ENCODE results near the gene RAB20.
A peak's percentile ranks its signal among the peaks of the same experiment; 100 is the strongest.

The RAB20 gene

GRCh38 chr13:110568612-110569011, 7.1 kb upstream of the RAB20 start:
- Histone ChIP-seq H3K4me3 (no peak overlapping the region), H3K36me3 (replicated peaks) (no peaks in the 10 kb centered on the region), H3K9me3 (no peaks in the 10 kb centered on the region; the same call in 1 of the 2 replicates), H3K27me3 (ENCODE audit: low read depth) (peaks cover 10% of the 10 kb centered on the region), H3K4me1 (no peaks in the 10 kb centered on the region; the same call in 1 of the 2 replicates)
- no peak for DNase-seq (ENCODE audit: low spot score in 2 of 2)
- in situ Hi-C loops (cut with MboI; ENCODE audit: low sequenced_read_pairs): no loop called here

DNA sequence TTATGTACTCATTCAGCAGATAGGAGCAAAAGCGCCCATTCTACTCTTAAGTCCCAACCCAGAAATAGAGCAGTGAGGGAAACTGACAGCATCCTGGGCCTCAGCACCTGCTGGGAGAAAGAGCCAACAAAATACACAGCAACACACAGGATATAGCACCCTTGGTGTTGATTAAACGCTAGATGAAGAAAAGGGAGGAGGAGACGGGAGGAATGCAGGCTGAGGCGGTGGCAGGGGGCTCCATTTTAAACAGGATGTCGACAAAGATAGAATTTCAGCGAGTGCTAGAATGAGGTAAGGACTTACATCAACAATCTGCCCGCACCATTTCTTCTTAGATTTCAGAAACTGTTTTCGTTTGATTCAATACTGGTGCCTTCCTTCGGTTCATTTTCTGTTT, 4.6 kb upstream of the RAB20 start:
- Histone ChIP-seq H3K4me3 (no peak overlapping the region), H3K36me3 (replicated peaks) (no peaks in the 10 kb centered on the region), H3K4me1 (peaks cover 5% of the 10 kb centered on the region; the same call in 1 of the 2 replicates), H3K9me3 (no peaks in the 10 kb centered on the region; the same call in 1 of the 2 replicates), H3K27me3 (ENCODE audit: low read depth) (no peaks in the 10 kb centered on the region)
- DNase-seq (ENCODE audit: low spot score in 2 of 2): no peak
- in situ Hi-C loops (cut with MboI; ENCODE audit: low sequenced_read_pairs): no loop called here

GRCh38 chr13:110565296-110565695, 3.8 kb upstream of the RAB20 start:
- Histone ChIP-seq H3K4me3 (no peak overlapping the region), H3K9me3 (no peaks in the 10 kb centered on the region; the same call in 1 of the 2 replicates), H3K4me1 (peaks cover 5% of the 10 kb centered on the region; the same call in 1 of the 2 replicates), H3K27me3 (ENCODE audit: low read depth) (no peaks in the 10 kb centered on the region), H3K36me3 (replicated peaks) (no peaks in the 10 kb centered on the region)
- in situ Hi-C loops (cut with MboI; ENCODE audit: low sequenced_read_pairs): no loop called here
- DNase-seq (ENCODE audit: low spot score in 2 of 2): no peak

DNA sequence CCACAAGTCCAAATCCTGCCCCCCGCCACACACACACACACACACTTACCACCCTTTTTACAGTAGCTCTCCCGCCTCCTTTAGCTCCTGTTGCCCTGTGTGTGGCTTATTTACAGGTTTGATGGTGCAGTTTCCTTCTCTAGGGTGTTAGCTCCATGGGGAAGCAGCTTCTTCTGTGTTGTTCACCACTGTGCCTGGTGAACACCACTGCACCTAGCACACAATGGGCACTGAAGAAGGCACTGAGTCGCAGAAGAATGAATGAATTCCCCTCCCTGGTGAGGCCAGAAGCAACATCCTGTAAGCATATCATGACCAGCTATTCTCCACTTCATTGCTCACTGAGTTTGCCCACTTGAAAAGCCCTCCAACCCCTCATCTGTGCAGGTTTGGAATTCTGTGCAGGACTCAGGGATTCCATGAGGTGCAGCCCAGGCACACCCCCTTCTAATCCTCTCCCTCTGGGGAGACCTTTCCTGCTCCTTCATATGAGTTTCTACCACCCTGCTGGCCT, 3.0 kb upstream of the RAB20 start:
- in situ Hi-C loops (cut with MboI; ENCODE audit: low sequenced_read_pairs): no loop called here
- H3K4me3 ChIP-seq: no peak overlapping the region
- H3K27me3 ChIP-seq (ENCODE audit: low read depth): no peaks in the 10 kb centered on the region
- H3K4me1 ChIP-seq: peaks cover 5% of the 10 kb centered on the region; the same call in 1 of the 2 replicates
- no peak for DNase-seq (ENCODE audit: low spot score in 2 of 2)
- H3K9me3 ChIP-seq: no peaks in the 10 kb centered on the region; the same call in 1 of the 2 replicates
- no peaks in the 10 kb centered on the region for H3K36me3 ChIP-seq (replicated peaks)

DNA sequence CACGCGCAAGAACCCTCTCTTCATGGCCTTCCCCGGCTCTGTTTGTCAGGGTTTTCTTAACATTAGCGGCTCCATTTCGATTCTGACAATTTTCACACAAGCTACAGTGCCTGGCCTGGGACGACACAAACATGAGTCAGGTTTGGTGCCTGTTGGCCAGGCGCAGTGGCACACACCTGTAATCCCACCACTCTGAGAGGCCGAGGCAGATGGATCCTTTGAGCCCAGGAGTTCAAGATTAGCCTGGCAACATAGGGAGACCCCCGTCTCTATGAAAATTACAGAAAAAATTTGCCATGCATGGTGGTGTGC, 1.9 kb upstream of the RAB20 start:
- Histone ChIP-seq H3K4me1 (peaks cover 5% of the 10 kb centered on the region; the same call in 1 of the 2 replicates), H3K9me3 (no peaks in the 10 kb centered on the region; the same call in 1 of the 2 replicates), H3K27me3 (ENCODE audit: low read depth) (no peaks in the 10 kb centered on the region), H3K36me3 (replicated peaks) (no peaks in the 10 kb centered on the region), H3K4me3 (no peak overlapping the region)
- DNase-seq (ENCODE audit: low spot score in 2 of 2): no peak
- in situ Hi-C loops (cut with MboI; ENCODE audit: low sequenced_read_pairs): no loop called here

- Histone ChIP-seq H3K9me3 (no peaks in the 10 kb centered on the region; the same call in 1 of the 2 replicates), H3K27me3 (ENCODE audit: low read depth) (no peaks in the 10 kb centered on the region), H3K36me3 (replicated peaks) (no peaks in the 10 kb centered on the region), H3K4me3 (peak overlapping the region; percentile 74), H3K4me1 (peaks cover 5% of the 10 kb centered on the region; the same call in 1 of the 2 replicates)
- DNase-seq (ENCODE audit: low spot score in 2 of 2): no peak
- in situ Hi-C loops (cut with MboI; ENCODE audit: low sequenced_read_pairs): no loop called here
These were observed 1.4 kb upstream of the RAB20 start for GRCh38 chr13:110562696-110563462.

DNA sequence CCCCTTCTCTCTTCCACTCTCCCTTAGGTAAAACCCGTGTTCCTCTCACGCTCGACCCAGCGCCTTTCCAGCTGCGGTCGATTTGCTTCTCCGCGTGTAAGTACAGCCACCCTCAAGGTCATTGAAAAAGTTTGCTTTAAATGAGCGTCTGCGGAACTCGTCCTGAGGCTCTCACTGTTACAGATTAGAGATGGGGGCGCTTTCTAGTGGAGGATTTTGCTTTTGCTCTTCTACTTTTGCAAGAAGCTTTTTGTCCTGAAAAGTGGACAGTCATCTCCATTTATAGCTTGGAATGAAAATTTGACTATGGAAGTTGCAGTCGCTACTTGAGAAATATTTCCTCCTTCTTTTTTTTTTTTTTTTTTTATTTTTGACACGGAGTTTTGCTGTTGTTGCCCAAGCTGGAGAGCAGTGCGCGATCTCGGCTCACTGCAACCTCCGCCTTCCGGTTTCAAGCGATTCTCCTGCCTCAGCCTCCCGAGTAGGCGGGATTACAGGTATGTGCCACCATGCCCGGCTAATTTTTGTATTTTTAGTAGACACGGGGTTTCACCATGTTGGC, 595 bp upstream of the RAB20 start:
- in situ Hi-C loops (cut with MboI; ENCODE audit: low sequenced_read_pairs): no loop called here
- Histone ChIP-seq H3K27me3 (ENCODE audit: low read depth) (no peaks in the 10 kb centered on the region), H3K4me1 (peaks cover 5% of the 10 kb centered on the region; the same call in 1 of the 2 replicates), H3K4me3 (peak overlapping the region; percentile 74), H3K9me3 (no peaks in the 10 kb centered on the region; the same call in 1 of the 2 replicates), H3K36me3 (replicated peaks) (no peaks in the 10 kb centered on the region)
- peak; percentile 20 to 24 for DNase-seq (ENCODE audit: low spot score in 2 of 2)

- H3K4me1 ChIP-seq: peaks cover 5% of the 10 kb centered on the region; the same call in 1 of the 2 replicates
- peak in 1 of 2 experiments; percentile 46 for DNase-seq (ENCODE audit: low spot score in 2 of 2)
- no peaks in the 10 kb centered on the region; the same call in 1 of the 2 replicates for H3K9me3 ChIP-seq
- H3K4me3 ChIP-seq: peak overlapping the region; percentile 74
- H3K27me3 ChIP-seq (ENCODE audit: low read depth): no peaks in the 10 kb centered on the region
- H3K36me3 ChIP-seq (replicated peaks): no peaks in the 10 kb centered on the region
- in situ Hi-C loops (cut with MboI; ENCODE audit: low sequenced_read_pairs): no loop called here
These were observed 750 bp downstream of the RAB20 start for GRCh38 chr13:110560601-110561343.

- peaks cover 5% of the 10 kb centered on the region; the same call in 1 of the 2 replicates for H3K4me1 ChIP-seq
- no peaks in the 10 kb centered on the region; the same call in 1 of the 2 replicates for H3K9me3 ChIP-seq
- H3K36me3 ChIP-seq (replicated peaks): no peaks in the 10 kb centered on the region
- in situ Hi-C loops (cut with MboI; ENCODE audit: low sequenced_read_pairs): no loop called here
- H3K27me3 ChIP-seq (ENCODE audit: low read depth): no peaks in the 10 kb centered on the region
- no peak for DNase-seq (ENCODE audit: low spot score in 2 of 2)
- no peak overlapping the region for H3K4me3 ChIP-seq
These were observed 1.5 kb downstream of the RAB20 start for GRCh38 chr13:110559986-110560385.

DNA sequence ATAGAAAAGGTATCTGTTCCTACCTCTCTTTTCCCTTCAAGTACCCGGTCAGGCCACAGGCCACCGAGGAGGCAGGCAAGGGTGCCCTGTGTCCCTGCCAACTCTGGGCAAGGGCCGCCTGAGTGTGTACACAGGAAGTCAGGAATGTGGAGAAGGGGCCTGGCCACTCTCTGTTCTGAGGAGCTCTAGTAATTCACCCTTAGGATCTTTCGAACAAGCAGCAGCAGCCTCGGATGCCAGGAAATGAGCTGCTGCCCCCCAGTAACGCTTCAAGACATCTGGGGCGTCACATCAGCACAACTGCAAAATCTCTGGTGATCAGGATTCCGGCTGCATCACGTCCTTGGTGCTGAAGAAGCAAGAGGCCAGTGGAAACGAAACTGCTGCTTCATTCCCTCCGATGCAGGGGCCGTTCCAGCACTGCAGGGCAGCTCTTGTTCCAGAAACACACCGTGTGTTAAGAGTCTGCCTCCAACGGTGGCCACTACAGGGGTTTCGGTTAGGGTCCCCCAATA, 2.0 kb downstream of the RAB20 start:
- H3K36me3 ChIP-seq (replicated peaks): no peaks in the 10 kb centered on the region
- in situ Hi-C loops (cut with MboI; ENCODE audit: low sequenced_read_pairs): no loop called here
- DNase-seq (ENCODE audit: low spot score in 2 of 2): no peak

GRCh38 chr13:110557610-110558305, 3.8 kb downstream of the RAB20 start:
- H3K9me3 ChIP-seq: no peaks in the 10 kb centered on the region
- no peaks in the 10 kb centered on the region for H3K36me3 ChIP-seq (replicated peaks)
- peaks cover 4% of the 10 kb centered on the region; the same call in 1 of the 2 replicates for H3K4me1 ChIP-seq
- no peak for DNase-seq (ENCODE audit: low spot score in 2 of 2)
- no peaks in the 10 kb centered on the region for H3K27me3 ChIP-seq (ENCODE audit: low read depth)
- no peak overlapping the region for H3K4me3 ChIP-seq
- in situ Hi-C loops (cut with MboI; ENCODE audit: low sequenced_read_pairs): no loop called here

More for the DNA sequence above, 2.0 kb downstream of the RAB20 start:
- Histone ChIP-seq H3K4me1 (peaks cover 5% of the 10 kb centered on the region; the same call in 1 of the 2 replicates), H3K27me3 (ENCODE audit: low read depth) (no peaks in the 10 kb centered on the region), H3K4me3 (no peak overlapping the region), H3K9me3 (no peaks in the 10 kb centered on the region; the same call in 1 of the 2 replicates)

GRCh38 chr13:110557082-110557481, 4.4 kb downstream of the RAB20 start:
- no peaks in the 10 kb centered on the region; the same call in 1 of the 2 replicates for H3K4me1 ChIP-seq
- in situ Hi-C loops (cut with MboI; ENCODE audit: low sequenced_read_pairs): no loop called here
- no peaks in the 10 kb centered on the region for H3K36me3 ChIP-seq (replicated peaks)
- no peak overlapping the region for H3K4me3 ChIP-seq
- no peaks in the 10 kb centered on the region for H3K9me3 ChIP-seq
- DNase-seq (ENCODE audit: low spot score in 2 of 2): no peak
- H3K27me3 ChIP-seq (ENCODE audit: low read depth): no peaks in the 10 kb centered on the region

- Histone ChIP-seq H3K27me3 (ENCODE audit: low read depth) (no peaks in the 10 kb centered on the region), H3K4me1 (no peaks in the 10 kb centered on the region; the same call in 1 of the 2 replicates), H3K36me3 (replicated peaks) (no peaks in the 10 kb centered on the region), H3K4me3 (no peak overlapping the region), H3K9me3 (no peaks in the 10 kb centered on the region)
- no peak for DNase-seq (ENCODE audit: low spot score in 2 of 2)
- in situ Hi-C loops (cut with MboI; ENCODE audit: low sequenced_read_pairs): no loop called here
These were observed 5.3 kb downstream of the RAB20 start for GRCh38 chr13:110556224-110556606.
